Measurements from ENCODE around the gene SPATA17. TPM values are rescaled to one million over a fixed set of nuclear protein-coding genes. Genes with fewer than 3 reads are reported as not detected.
"Not testable (repeated sequence)": the region's sequence is repeated elsewhere in the genome, so short reads cannot be mapped to it uniquely, and the experiment has no call there.

Gene SPATA17
- total and polyA plus RNA-seq, 2 experiments from 2014 or later: 1.2 to 3.5 TPM

GRCh38 chr1:217584286-217584811 lies 46.8 kb upstream of the SPATA17 start:
- H3K4me3 Mint-ChIP-seq; H3K27me3 ChIP-seq (ENCODE audit: insufficient read depth); H4K20me1 ChIP-seq (replicated peaks; ENCODE audit: insufficient read depth); H3K27ac ChIP-seq (ENCODE audit: low read depth); H3K4me1 Mint-ChIP-seq; H3K9me3 Mint-ChIP-seq; ATAC-seq; H3K4me2 ChIP-seq; H3K27me3 Mint-ChIP-seq (ENCODE audit: insufficient read depth, low read depth, poor library complexity); H3K27ac Mint-ChIP-seq; H3K36me3 ChIP-seq (ENCODE audit: insufficient read depth); H3K9me2 ChIP-seq (ENCODE audit: insufficient read depth); H3K4me1 ChIP-seq (ENCODE audit: insufficient read depth); H3F3A ChIP-seq (replicated peaks; ENCODE audit: low read depth); H3K36me3 Mint-ChIP-seq (ENCODE audit: low read depth); H2AFZ ChIP-seq; DNase-seq (ENCODE audit: low spot score); H3K79me2 ChIP-seq (replicated peaks; ENCODE audit: insufficient read depth); H3K4me3 ChIP-seq: not testable (repeated sequence)

- Mint-ChIP-seq H3K27ac (no peak overlapping the region), H3K4me3 (no peak overlapping the region), H3K4me1 (no peaks in the 10 kb centered on the region), H3K9me3 (no peaks in the 10 kb centered on the region), H3K36me3 (ENCODE audit: low read depth) (no peaks in the 10 kb centered on the region), H3K27me3 (ENCODE audit: insufficient read depth, low read depth, poor library complexity) (no peaks in the 10 kb centered on the region)
- Histone ChIP-seq H3K4me3 (no peak overlapping the region), H3K27ac (ENCODE audit: low read depth) (no peak overlapping the region), H3K79me2 (replicated peaks; ENCODE audit: insufficient read depth) (no peaks in the 10 kb centered on the region), H4K20me1 (replicated peaks; ENCODE audit: insufficient read depth) (0 out of 2 replicates have a peak, but pooled peaks cover 3% of the 10 kb centered on the region), H2AFZ (no peak overlapping the region), H3K9me2 (ENCODE audit: insufficient read depth) (no peaks in the 10 kb centered on the region), H3K4me1 (ENCODE audit: insufficient read depth) (no peaks in the 10 kb centered on the region), H3K4me2 (no peak overlapping the region), H3K36me3 (ENCODE audit: insufficient read depth) (no peaks in the 10 kb centered on the region), H3K27me3 (ENCODE audit: insufficient read depth) (no peaks in the 10 kb centered on the region), H3F3A (replicated peaks; ENCODE audit: low read depth) (no peaks in the 10 kb centered on the region)
- ATAC-seq (no peak), DNase-seq (ENCODE audit: low spot score) (no peak)
- TF ChIP-seq ETS1 (IDR thresholded peaks at IDR 0.05) (no peak), CREB1 (CRISPR knock-in tag; IDR thresholded peaks at IDR 0.05; ENCODE audit: low read depth) (no peak), ZNF114 (CRISPR knock-in tag; IDR thresholded peaks at IDR 0.05) (no peak), CTCF (conservative IDR thresholded peaks at IDR 0.05; ENCODE audit: low read depth in 2 of 2) (no peak), EZH2 (IDR thresholded peaks at IDR 0.05; ENCODE audit: low read depth, unreplicated experiment) (no peak), ZNF462 (CRISPR knock-in tag; IDR thresholded peaks at IDR 0.05) (no peak), ZNF331 (CRISPR knock-in tag; IDR thresholded peaks at IDR 0.05; ENCODE audit: low read depth) (no peak), EZH2phosphoT487 (IDR thresholded peaks at IDR 0.05; ENCODE audit: unreplicated experiment) (no peak)
Measured at GRCh38 chr1:217585577-217585976, 45.6 kb upstream of the SPATA17 start.
